Esophagus squamous epithelium (tissue), 4 donors: ENCODE results near the gene POU6F2.

Experiments used
- POLR2A ChIP-seq, 4 donors: fragments of 450-650 bp; IDR thresholded peaks; one replicate each; pipeline ENCODE4 v1.6.1; 2017; ENCODE audit warnings: antibody characterized with exemption in 4 of 4, mild to moderate bottlenecking in 4 of 4, moderate library complexity in 3 of 4
- TF ChIP-seq, protein P1 (sequence below), 6 experiments: fragments of 450-650 bp in 4 of 6; fragments of 200-600 bp in 2 of 6; sonication (generic) in 2 of 6; IDR thresholded peaks; one replicate each; pipeline ENCODE4 v1.5.1; 2016 to 2019; ENCODE audit warnings: antibody characterized with exemption in 6 of 6, mild to moderate bottlenecking in 4 of 6, moderate library complexity in 4 of 6

- TF ChIP-seq, protein P1, sequence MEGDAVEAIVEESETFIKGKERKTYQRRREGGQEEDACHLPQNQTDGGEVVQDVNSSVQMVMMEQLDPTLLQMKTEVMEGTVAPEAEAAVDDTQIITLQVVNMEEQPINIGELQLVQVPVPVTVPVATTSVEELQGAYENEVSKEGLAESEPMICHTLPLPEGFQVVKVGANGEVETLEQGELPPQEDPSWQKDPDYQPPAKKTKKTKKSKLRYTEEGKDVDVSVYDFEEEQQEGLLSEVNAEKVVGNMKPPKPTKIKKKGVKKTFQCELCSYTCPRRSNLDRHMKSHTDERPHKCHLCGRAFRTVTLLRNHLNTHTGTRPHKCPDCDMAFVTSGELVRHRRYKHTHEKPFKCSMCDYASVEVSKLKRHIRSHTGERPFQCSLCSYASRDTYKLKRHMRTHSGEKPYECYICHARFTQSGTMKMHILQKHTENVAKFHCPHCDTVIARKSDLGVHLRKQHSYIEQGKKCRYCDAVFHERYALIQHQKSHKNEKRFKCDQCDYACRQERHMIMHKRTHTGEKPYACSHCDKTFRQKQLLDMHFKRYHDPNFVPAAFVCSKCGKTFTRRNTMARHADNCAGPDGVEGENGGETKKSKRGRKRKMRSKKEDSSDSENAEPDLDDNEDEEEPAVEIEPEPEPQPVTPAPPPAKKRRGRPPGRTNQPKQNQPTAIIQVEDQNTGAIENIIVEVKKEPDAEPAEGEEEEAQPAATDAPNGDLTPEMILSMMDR (IDR thresholded peaks at IDR 0.05), result no peak
- no peak for TF ChIP-seq POLR2A (IDR thresholded peaks at IDR 0.05)
These were observed 455.8 kb downstream of the POU6F2 start for GRCh38 chr7:39433550-39433949.
